Activated CD8-positive, alpha-beta memory T cell treated with anti-CD3 and anti-CD28 coated beads, Interleukin-2, amount 50 U/mL, for 48 hours (primary cell): ENCODE measurements around the gene NOTCH3.

Source experiments
- DNase-seq: peaks from one replicate; pipeline ENCODE4 v3.0.0-alpha.2; 2020

Gene NOTCH3

DNA sequence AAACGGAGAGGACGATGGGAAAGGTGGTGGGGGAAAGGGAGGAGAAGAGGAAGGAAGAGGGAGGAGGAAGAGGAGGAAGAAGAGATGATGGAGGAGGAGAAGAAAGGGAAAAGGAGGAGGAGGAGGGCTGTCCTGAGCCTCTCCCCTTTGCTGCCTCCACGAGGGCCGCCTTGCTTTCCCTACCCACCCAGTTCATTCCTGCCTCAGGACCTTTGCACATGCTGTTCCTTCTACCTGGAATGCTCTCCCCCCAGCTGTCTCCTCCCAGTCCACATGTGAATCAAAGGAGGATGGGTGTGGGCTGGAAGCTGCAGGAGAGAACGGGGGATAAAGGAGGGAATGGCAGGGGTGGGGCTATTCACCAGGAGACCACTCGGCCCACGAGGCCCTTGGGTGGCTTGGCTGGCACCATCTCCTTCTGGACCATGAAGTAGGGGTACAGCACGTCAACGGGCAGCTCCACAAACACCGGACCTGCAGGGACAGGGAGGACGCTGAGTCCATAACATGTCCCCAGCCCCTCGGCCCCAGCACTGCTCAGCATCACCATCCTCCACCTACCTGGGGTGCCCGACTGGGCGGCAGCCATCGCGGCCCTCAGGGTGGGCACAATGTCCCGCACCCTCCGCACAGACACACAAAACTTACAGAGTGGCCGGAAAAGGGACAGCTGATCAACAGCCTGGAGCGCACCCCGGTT is 78.3 kb downstream of the NOTCH3 start:
- DNase-seq, result no peak

DNA sequence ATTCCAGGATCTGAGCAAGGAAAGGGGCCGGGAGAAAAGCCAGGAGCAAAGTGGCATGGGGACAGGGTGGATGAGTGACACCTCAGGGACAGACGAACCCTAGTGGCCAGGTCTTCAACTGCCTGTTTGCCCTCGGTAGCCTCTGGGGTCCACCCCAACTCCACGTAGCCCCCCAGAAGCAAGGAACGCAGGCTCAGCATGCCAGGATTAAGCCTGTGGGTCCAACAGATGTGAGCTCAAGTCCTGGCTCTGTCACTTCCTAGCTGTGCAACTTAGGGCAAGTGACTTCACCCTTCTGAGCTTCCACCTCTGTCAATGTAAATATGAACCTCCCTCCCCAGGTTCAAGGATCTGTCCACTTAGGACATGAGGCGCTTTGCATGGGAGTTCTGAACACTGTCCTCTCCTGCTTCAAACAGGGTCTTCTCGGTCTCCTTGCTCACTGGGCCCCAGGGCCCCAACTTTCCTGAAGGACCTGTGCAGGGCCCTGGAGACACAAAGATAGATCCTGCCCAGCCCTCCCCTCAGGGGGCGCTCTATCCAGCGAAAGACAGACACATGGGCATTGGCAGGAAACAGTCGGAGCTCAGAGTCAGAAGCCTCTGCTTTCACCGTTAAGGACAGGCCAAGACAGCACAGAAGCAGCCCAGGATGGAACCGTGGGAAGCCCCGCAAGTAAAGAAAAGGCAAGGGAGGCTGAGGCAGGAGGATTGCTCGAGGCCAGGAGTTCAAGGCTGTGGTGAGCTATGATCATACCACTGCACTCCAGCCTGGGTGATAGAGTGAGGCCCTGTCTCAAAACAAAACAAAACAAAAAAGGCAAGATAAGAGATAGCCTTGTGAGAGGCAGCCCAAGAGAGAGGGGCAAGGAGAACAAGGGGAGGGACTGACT is 80.4 kb downstream of the NOTCH3 start:
- no peak for DNase-seq

DNA sequence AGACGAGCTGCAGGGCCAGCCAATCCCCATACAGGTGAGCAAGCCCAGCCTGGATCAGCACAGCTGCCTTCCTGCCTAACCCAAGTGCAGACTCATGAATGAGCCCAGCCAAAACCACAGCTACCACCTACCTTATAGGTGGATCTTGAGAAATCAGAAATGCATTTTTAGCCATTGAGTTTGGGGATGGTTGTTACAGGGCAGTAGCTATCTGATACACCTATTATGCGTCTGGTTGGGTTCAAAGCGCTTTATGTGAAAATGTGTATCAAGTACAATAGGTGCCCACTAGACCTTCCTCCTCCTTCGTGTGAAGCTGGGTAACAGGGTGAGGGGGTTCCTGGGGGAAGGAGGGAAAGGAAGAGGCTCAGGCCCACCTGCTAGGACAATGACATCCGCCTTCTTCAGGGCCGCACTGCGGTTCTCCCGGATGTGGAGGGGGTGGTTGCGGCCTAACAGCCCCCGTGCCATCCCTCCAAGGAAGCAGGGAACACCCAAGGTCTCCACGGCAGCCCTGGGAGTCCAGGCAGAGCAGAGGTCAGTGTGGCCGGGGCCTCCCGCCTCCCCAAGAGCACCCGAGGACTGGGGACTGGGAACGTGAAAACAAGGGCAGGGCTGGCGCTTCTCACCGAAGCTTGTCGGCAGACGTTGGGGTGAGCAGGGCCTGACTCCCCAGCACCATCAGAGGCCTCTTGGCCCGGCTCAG is 81.9 kb downstream of the NOTCH3 start:
- DNase-seq, result no peak

DNA sequence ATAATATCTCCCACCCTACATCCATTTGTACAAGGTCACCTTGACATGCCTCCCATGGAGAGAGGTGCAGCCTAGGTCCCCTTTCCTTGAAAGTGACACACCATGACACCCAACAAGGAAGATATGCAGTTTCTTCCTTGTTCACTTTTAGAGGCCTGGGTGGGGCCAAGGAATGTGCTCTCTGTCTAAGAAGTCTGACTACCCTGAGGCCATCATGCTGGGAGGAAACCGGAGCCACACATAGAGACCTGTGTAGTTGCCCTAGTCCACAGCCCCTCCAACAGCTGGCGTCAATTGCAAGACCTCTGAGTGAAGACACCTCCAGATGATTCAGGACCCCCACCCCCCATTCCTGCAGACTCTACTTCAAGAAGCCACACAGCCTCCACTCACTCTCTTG is 82.5 kb downstream of the NOTCH3 start:
- DNase-seq, result no peak

DNA sequence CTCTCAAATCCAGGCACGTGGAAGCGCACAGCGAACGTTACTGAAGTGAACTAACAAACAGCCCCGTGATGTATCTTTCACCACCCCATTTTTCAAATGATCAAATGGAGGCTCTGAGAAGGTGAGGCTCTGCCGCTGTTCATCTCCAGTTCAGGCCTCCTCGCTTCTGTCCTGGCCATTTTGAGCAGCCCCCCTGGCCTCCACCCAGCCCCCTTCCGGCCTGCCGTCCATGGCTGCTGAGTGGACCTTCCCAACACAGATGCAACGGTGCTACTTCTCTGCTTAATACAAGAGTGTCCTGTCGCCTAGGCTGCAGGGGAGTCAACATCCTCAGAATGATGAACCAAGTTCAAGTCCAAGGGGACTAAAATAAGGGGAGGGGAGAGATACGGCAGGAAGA is 83.9 kb downstream of the NOTCH3 start:
- DNase-seq, result no peak

DNA sequence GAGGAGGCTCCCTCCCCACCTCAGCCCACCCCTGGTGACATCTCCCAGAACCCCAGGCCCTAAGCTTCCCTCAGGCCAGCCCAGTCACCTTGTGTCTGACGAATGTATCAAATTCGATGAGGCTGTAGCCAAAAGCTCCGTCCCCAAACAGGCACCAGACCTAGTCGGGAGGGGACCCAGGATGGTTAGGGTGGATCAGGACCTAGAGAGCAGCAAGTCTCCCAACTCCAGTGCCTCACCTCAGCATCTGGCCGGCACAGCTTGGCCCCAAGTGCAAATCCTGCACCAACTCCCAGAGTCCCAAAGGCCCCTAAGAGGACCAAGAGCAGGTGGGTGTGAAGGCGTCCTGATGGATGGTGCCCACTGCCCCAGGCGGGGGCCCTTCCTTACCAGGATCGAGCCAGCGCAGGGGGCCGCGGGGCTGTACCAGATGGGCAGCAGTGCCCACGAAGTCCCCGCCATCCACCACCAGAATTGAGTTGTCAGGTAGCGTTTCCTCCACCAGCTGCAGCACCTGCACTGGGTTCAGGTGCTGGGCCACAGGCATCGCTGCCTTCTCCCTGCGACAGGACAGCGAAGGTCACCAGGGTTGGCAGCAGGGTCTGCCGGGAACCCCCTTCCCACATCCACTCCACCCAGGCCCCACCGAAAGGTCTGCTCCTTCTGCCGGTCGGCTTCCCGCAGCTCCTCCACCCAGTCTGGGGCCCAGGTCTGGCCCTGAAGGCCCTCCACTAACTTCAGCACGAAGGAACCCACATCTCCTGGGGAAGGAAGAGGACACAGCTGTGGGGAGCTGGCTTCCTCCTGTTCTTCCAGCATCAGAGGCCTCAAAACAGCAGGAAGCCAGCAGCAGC is 84.8 kb downstream of the NOTCH3 start:
- no peak for DNase-seq

DNA sequence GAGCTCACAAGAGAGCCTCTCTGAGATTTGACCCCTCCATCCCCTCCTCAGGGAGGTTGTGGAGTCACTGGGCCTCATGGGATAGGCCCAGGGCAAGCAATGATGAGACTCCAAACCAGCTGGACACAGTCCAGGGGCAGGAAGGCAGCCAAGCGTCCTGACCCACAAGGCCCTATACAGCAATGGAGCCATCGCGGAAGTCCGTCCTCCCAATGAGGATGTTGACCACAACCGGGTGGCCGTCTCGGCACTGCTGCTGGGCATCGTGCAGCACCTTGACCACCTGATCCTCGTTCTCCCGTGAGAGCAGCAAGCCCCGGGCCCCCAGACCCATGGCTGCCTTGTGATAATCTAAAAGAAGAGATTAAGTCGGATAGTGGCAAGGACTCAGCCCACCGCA is 85.7 kb downstream of the NOTCH3 start:
- DNase-seq, result no peak

DNA sequence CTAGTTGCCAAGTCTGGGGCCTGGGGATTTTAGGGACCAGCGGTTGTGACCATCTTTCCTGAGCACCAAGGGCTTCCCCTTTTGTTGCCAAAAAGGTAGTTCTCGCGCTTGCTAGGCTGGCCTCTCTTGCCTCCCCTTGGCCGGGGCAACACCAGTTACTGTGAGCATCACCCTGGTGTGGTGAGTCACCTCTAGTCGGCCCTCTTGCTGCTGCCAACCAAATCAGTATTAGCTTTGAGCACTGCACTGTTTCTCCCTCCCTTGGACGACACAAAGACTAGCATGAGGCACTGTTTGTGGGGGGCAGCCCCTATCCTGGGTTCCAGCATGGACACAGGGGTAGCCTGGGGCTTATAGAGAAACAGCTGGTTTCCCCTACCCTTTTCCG is 86.6 kb downstream of the NOTCH3 start:
- DNase-seq, result no peak

DNA sequence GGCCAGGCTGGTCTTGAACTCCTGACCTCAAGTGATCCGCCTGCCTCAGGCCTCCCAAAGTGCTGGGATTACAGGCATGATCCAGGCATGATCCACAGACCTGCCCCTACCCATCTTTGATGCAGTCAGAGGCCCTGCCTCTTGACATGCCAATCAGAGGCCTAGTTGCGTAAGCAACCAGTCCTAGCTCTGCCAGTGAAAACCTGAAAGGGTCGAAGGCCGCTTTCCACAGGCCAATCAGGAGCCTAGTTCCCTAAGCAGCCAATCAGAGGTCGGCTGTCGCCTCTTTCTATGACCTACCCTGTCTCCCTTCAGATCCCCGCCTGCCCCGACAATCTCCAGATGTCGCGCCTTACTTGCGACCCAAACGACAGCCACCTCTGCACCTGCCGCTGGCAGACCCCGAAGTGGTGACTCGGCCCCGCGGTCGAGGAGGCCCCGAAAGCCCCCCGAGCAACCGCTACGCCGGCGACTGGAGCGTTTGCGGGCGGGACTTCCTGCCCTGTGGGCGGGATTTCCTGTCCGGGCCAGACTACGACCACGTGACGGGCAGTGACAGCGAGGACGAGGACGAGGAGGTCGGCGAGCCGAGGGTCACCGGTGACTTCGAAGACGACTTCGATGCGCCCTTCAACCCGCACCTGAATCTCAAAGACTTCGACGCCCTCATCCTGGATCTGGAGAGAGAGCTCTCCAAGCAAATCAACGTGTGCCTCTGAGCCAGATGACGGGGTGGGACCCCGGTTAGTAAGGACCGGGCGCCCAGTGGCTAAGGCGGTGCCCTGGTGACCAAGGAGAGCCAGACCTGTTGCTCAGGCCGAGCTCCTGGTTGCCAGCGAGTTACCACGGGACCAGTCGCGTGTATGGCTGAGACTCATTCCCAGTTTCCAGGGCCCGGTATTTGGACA is 87.3 kb downstream of the NOTCH3 start:
- no peak for DNase-seq

DNA sequence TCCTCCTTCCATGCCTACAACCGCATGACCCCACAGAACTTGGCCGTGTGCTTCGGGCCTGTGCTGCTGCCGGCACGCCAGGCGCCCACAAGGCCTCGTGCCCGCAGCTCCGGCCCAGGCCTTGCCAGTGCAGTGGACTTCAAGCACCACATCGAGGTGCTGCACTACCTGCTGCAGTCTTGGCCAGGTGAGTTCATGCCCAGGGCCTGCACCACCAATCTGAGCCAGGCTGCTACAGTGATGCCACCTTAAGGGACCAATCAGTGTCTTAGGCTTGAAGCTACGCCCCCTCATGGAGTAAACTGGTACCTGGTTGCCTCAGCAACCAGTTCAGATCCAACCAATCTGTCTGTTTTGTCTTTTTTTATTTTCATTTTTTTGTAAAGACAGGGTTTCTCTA is 88.4 kb downstream of the NOTCH3 start:
- no peak for DNase-seq

DNA sequence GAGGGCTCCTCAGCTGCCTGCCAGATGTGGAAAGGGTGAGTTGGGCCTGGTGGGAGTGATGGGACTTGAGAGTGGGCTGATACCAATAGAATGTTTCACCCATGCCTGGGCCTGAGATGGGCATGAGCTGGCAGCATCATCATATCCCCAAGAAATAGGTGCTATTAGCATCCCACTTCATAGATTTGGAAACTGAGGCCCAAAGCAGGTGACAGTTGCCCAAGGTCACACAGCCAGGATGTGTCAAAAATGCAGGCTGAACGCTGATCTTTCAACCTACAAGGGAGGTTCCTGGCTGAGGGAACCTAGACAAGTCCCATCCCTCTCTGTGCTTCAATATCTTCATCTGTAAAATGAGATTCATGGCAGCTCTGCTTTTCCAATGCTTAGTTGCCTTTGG is 89.0 kb downstream of the NOTCH3 start:
- DNase-seq, result no peak

DNA sequence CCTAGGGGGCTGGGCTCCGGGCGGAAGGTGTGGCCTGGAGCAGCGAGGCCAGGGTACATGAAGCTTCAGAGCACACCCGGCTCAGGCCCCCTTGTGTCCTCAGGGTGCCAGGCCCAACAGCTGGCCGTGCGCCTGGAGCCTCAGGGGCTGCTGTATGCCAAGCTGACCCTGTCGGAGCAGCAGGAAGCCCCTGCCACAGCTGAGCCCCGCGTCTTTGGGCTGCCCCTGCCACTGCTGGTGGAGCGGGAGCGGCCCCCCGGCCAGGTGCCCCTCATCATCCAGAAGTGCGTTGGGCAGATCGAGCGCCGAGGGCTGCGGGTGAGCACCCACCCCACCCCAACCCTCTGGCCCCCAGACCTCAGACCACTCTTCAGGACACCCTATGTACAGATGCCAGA is 90.4 kb downstream of the NOTCH3 start:
- DNase-seq, result no peak

DNA sequence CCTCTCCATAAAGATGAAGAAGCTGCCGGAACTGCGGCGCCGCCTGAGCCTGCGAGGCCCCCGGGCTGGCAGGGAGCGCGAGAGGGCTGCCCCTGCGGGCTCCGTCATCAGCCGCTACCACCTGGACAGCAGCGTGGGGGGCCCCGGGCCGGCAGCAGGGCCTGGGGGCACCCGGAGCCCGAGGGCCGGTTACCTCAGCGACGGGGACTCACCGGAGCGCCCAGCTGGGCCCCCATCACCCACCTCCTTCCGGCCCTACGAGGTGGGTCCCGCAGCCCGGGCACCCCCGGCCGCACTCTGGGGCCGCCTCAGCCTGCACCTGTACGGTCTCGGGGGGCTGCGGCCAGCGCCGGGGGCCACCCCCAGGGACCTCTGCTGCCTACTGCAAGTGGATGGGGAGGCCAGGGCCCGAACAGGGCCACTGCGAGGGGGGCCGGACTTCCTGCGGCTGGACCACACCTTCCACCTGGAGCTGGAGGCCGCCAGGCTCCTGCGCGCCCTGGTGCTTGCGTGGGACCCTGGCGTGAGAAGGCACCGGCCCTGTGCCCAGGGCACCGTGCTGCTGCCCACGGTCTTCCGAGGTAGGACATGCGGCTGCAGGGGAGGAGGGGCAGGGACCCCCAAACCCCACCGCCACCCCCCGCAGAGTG is 90.9 kb downstream of the NOTCH3 start:
- DNase-seq, result no peak
